Occipital lobe (tissue), 2 donors: ENCODE results near the gene MYO16. TPM values are rescaled to one million over a fixed set of nuclear protein-coding genes. Genes with fewer than 3 reads are reported as not detected.
"Not testable (repeated sequence)": the region's sequence is repeated elsewhere in the genome, so short reads cannot be mapped to it uniquely, and the experiment has no call there.

Source experiments
- DNase-seq: peaks from one replicate; lab custom pipeline; 2025; lab: John Stamatoyannopoulos, UW
- total RNA-seq: library from RNA; depleted of rRNA; stranded (reverse); fragments of >200 nt; gene quantifications from one replicate; pipeline ENCODE4 v1.2.3, GENCODE V29; 2014

MYO16 gene
- total RNA-seq, 1 donor from 2014 or later = 105 TPM

DNA sequence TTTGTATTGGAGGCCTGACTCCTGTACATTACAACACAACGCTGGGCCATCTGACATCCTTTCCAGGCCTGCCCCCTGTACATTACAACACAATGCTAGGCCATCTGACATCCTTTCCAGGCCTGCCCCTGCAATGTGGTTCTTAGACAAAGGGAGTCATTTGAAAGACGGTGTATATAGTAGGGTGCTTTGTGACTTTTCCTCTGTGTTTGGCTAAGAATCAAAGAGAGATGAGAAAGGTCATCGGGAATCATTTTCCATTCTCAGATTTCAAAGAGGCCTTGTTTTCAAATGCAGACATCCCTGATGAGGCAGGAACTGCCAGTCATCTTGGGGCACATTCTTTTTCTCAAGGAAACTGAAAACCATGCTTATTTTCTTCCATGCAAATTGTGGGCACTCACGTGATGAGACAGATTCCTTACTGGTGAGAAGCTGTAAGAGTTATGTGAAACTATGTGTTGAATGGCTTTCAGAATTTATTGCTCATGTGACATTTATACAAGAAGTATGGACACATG lies 551.6 kb downstream of the MYO16 start:
- no peak for DNase-seq

DNA sequence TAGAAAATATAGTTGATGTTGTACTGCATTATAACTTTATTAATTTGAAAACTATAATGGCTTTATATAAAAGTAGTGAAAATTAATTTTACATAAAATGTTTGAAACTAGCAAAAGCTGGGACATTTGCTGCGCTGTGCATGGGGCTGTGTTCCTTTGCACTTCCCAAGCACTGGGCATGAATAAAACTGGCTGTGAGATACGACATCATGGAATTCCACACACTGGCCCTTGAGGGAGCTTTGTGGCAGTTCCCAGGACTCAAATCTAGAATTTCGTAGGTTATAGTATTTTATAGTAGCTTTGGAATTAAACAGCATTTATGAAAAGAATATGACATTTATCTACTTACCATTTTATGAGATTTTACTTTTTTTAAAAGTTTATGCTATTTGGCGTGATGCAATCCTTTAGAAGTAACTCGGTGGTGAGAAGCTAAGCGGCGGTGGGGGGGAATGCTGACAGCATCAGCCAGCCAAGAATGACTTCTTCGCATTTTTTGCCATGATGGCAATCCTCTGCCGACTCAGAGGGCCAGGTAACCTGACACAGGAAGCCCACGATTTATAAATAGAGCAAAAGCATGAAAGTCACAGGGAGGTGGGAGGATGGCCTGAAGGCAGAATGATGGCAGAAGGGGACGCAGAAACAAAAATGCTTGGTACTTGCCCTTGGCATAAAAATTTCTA lies 553.5 kb downstream of the MYO16 start:
- no peak for DNase-seq

DNA sequence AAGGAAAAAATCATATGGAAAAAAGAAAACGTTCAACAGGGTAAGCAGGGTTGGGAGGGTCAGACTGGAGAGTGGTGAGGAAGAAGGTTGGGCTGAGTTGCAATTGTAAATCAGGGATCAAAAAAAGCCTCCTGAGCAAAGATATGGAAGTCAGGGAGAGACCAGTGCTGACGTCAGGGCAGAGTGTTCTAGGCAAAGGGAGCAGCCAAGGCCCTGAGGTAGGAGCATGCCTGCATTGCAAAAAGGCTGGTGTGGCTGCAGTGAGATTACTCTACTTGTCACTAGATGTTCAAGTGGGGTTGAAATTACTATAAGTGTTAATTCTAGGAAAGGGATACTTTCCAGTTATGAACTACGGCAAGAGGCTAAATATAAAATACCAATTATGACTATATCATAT lies 562.0 kb downstream of the MYO16 start:
- DNase-seq = no peak

DNA sequence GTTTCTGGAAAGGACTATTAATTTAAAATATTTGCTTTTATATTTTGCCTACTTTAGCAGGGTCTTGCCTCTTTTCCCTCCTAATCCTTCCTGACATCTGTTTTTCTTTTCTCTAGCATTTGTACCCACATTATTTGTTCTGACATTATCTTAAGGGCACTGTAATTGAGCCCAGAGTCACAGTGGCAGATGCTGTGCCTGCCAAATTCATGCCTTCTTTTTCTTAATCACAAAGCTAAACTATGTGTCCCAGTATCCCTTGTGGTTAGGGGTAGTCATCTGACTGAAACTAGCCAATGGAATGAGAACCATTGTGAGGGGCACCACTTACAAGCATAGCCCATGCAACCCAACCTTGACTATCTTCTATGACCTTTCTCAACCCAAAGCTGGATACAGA lies 562.9 kb downstream of the MYO16 start:
- DNase-seq = no peak

DNA sequence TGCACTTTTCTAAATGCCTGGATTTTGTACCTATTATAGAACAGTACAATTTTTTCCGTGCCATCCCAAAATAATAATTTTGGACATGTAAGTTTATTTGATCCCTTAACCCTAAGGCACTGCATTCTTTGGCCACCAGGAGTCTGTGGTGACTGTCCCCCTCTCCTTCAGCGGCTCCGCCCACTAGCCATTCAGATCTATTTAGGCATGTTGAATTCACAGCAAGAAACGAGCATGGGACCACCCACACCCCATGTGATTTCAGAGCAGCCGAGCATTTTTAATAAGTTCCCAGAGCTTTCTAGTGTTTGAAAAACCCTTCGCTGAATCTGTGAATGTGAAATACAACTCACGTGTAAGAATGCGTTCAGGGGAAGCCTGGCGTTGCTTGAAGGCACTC lies 567.5 kb downstream of the MYO16 start:
- DNase-seq = no peak

DNA sequence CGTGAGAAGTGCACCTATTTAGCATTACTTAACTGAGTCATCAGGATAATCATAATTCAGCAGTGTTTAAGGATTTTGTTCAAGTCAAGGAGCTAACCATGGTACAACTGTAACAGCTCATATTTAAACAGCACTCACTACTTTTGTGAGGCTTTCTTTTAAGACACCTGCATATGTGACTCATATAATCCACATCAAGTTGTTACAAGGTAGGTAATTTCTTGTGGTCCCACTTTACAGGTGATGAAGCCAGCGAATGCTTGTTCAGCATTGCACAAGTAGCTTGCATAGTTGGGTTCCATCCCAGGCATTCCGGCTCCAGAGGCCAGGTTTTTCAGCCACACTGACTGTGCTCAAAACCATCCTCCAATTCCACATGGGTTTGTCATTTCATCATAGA lies 569.2 kb downstream of the MYO16 start:
- no peak for DNase-seq

DNA sequence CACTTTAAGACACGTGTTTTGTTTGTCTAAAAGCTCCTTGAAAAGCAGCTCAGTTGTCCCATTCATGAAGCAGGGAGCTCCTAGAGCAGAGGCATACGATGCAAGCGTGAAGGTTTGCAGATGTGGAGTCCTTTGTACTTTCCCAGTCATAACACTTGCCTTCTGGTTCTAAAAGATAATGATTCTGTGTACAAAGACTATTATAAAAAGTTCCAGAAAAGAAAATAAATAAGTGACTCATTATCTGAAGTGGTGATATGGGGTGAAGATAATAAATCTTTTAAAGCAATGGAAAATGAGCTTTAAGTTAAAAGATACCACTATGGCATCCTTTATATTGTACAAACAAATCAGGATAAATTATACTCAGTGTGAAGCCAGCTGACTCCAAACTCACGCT lies 569.9 kb downstream of the MYO16 start:
- DNase-seq = no peak

DNA sequence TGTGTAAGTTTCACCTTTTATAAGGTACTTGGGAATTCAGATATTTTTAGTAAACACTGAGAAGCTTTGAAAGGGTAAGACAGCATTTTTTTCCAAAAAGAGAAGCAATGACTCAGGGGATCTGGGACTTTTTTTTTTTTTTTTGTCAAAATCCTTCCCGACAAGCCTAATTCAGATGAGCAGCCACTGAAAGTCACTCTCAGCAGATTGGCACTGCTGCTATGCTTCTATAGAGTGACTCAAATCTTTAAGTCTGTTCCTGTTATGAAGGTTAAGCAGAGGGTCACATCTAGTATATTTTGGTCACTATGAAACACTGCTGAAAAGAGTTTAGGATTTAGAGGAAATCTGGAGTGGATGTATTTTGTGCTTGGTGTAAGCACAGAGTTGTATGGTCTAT lies 571.1 kb downstream of the MYO16 start:
- no peak for DNase-seq

DNA sequence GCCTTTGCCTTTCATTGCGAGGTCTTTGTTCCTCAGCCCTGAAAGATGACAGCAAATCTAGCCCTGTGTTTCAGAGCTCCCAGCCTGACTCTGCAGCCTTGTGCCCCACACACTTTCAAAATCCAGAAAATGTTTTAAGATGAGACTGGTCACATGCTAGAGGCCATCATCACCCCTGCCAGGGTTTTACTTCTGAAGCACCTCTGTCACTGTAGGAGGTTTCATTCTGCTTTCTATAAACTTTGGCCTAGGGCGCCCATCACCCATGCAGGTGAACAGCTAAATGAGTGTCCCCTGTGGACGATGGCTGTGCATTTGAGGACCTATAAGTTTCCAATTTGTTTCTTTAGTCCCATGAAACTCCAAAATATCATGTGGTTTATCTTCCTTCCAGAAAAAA lies 574.2 kb downstream of the MYO16 start:
- no peak for DNase-seq

DNA sequence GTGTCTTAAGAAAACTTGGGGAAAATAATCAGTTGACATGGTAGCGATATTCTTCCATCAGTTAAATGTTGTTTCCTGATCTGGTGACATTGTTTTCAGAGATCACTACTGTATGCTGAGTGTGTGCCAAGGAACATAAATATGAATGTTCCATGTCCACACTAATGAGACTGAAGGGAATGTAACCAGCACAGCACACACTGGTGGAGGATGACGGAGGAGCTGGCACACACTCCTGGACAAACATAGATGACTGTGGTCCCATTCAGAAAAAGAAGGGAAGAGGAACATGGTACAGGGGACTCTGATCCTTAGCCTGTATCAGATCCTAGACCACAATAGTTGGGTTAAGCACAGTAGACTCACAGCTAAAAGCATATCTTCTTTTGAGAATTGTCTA lies 574.8 kb downstream of the MYO16 start:
- DNase-seq = no peak

DNA sequence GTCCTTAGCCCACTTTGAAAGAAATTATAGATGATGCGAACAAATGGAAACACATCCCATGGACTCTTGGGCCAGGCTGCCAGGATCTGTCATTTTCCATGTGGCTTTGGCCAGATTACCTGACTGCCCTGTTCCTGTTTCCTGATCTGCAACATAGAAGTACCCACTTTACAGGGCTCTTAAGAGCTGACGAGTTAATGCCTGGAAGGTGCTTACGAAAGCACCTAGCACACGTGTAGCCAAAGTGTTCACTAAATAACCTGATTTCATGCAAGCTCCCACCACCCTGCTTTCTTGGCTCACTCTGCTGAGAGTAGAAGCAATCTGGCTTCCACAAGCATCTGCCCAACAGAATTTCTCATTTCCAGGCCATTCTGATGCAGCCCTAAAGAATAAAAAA lies 575.2 kb downstream of the MYO16 start:
- DNase-seq = no peak

DNA sequence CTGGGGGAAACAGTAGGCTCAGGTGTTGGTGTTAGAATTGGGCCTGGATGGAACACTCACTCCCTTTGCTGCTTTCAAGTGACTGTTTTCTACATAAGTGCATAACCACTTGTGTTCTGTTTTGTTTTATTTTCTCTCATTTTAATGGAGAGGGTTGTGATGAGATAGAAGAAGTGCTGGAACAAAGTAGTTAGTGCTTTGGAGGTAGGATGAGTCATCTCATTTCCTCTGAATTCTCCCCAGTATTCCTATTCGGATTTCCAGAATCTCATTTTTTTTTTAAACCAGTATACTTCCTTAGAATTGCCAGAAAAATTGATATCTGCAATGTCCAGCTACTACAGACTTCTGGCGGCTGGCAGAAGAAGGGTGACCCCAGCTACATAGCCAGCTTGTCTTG lies 575.9 kb downstream of the MYO16 start:
- no peak for DNase-seq

DNA sequence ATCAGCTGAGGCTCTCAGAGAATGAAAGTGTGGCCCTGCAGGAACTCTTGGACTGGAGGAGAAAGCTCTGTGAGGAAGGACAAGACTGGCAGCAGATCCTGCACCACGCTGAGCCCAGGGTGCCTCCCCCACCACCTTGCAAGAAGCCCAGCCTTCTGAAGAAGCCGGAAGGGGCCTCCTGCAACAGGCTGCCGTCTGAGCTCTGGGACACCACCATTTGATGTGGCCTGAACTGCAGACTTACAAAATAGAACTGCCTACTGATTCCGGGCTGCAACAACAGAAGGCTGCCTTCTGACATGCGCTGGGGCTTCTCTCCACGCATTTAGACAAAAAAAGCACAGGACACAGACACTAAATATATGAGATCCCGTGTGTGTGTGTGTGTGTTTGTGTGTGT lies 577.2 kb downstream of the MYO16 start:
- DNase-seq = no peak

DNA sequence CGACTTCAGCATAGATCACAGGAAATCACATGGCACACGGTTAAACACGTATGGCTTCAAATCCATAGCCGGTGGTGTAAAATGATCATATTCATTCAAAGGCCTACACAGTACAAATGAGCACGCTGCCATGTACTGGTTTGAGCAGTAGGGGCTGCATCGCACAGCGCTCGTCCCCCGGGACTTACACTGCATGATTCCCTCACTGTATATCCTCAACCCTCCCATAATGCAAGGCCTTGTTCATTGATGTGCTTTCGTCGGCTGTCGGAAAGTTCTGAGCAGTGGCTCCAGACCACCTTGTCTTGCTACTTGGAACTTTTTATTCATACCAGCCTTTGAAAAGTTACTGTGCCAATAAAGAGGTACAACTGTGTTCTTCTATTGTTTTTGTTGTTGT lies 578.2 kb downstream of the MYO16 start:
- DNase-seq = no peak

DNA sequence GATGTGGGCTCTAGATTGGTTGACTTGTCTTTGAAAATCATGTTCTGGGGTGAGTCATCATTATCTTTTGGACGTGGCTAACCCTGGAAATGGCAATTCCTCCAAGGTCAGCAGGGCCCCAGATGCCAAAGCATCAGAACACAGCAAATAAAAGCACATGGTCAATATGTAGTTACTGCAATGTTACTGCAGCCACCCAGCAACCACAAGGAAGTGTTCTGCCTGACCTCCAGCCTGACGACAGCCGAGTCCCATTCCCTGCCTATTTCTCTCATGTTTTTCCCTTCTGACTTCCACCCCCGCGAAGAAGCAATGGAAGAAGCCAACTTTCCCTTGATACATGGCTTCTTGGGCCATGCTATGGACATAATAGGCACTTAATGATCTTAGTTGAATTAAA lies 579.1 kb downstream of the MYO16 start:
- DNase-seq = no peak

DNA sequence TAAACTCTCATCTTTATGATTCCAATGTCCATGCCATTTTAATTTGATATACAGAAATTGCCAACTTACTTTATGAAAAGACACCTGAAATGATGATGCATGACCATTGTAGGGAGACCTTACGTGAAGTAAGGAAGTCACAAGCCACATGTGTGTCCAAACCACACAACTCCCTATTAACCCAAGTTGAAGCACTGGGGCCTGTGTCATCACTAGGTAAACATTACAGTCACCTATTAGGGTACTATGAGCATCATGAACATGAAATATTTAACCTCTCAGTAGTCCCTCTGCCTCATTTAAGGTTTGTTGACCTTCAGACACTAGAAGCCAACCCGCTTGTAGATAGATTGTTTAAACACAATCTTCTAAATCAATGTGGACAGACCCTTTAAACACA lies 580.1 kb downstream of the MYO16 start:
- DNase-seq = no peak

DNA sequence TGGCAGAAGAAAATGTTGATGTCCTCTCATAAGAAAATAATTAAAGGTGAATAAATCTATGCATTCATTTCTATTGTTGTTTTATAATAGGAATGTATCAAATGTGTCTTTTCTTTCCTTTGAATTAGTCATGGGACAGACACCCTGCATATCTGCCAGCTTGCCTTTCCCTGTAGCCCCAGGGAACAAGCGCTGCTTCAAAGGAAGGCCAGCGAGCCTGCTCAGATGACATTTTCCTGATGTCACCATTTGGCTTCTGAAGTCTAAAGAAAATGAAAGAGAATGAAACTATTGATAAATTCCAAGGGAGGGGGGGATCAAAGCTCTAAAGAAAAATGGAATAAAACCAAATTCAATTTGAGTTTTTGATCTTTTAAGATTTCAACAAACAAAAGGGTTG lies 582.2 kb downstream of the MYO16 start:
- no peak for DNase-seq

DNA sequence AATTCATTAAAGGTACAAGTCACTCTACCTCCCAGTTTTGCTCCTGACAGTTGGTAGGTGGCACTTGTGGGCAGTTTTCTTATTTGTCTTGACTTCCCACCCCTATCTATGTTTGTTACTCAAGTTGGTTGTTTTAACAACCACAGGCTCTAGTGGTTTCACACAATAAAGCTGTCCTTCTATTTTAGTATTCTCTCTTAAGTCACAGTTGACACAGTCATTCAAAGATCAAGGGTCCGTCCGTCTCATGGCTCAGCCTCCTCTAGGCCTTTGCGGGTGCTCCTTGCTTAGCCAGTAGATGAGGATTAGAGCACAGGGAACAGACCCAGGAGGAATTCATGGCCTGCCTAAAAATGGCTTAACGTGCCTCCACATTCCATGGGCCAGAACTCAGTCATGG lies 583.2 kb downstream of the MYO16 start:
- no peak for DNase-seq

DNA sequence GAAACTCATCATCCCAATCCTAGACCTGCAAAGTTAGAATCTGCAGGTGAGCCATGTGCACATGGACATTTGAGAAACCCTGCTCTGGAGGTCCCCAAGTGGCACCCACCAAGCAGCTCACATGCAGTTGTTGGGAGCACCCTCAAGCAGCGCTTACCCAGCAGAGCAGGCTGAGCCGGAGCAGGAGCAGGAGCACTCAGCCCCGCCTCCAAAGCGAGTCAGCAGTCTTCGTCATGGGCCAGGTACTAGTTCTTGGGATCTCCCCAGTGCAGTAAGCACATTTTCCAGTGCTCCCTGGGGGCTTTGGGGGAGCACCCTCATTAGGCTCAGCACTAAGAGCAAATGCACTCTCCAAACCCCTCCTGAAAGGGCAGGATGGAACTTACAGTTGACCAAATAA lies 584.3 kb downstream of the MYO16 start:
- no peak for DNase-seq

DNA sequence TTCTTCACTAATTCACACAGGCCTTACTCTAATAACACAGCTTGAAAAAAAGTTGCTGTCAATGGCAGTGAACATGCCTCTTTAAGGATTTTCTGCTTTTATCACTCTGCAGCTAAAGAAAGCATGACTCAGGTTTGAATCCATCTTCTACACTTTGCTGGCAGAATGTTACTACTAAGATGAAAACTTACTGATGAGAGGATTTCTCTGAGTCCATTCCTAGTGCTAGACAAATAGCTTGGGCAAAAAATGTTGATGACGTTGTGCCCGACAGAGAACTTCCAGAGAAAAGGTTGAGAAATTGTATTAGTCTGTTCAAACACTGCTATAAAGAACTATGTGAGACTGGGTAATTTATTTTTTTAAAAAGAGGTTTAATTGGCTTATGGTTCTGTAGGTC lies 585.0 kb downstream of the MYO16 start:
- DNase-seq = no peak

DNA sequence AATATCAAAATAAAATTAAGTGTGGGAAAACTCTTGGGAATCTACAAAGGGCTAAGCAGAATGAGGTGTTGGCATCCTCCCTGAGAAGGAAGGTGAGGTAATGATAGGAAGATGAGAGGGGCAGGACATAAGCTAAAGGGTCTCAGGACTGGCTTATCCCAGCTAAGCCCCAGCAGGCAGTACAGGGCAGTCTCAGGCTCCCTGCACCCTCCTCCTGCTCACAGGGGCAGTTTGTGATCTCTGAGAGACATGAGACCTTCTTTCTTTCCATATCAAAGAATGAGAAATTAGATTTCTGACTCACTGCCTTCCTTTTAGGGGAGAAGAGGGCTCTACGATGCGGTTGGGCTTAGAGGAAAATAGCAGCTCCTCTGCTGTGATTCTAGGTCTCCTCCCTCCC lies 586.0 kb downstream of the MYO16 start:
- DNase-seq = no peak

DNA sequence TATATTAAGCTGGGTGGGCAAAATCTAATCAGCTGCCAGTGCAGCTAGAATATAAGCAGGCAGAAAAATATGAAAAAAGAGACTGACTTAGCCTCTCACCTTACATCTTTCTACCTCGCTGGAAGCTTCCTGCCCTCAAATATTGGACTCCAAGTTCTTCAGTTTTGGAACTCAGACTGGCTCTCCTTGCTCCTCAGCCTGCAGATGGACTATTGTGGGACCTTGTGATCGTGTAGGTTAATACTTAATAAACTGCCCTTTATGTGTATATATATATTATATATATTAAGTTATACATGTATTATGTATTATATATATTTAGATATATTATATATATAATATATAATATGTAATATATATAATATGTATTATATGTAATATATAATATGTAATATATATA lies 588.1 kb downstream of the MYO16 start:
- not testable (repeated sequence) for DNase-seq

DNA sequence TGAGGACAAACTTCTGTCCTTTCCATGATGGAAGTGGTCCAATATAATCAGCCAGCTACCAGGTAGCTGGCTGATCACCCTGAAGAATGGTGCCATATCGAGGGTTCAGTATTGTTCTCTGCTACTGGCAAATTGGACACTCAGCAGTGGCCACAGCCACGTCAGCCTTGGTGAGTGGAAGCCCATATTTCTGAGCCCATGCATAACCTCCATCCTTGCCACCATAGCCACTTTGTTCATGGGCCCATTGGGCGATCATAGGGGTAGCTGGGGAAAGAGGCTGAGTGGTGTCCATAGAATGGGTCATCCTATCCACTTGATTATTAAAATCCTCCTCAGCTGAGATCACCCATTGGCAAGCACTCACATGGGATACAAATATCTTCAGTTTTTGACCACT lies 591.2 kb downstream of the MYO16 start:
- no peak for DNase-seq

DNA sequence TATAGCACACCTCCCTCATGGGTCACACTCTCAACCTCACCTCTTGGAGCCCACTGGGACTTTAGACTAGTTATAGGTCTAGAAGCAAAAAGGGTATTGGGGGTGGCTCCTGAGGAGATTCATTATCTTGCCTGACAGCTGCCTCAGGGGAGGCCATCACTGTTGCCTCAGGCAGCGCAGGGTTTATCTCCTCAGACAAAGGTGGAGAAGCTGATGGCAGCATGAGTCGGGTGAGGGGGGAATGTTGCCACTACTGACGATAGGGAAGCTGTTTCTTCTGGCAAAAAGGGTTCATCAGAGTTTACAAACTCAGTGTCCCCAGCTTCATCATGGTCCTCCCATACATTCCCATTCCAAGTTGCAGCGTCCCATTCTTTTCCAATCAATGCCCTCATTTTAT lies 594.6 kb downstream of the MYO16 start:
- no peak for DNase-seq
